ENCODE results near the gene SAFB.

SAFB gene

DNA sequence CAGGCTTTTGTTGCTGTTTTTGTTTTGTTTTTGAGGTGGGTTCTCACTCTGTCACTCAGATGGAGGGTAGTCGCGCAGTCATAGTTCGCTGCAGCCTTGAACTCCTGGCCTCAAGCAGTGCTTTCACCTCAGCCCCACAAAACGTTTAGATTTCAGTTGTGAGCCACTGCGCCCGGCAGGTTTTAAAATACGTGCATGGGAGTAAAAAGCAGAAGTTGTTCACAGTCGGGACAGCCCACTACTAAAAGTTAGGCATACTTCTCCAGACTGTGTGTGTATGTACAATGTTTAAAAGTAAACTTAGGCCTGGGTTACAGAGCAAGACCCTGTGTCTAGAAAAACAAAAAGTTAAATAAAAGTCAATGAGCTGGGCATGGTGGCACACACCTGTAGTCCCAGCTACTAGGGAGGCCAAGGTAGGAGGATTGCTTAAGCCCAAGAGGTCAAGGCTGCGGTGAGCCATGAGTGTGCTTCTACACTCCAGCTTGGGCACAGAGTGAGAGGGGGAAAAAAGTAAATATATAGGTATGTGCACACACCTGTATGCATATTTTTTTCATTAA is 6.1 kb downstream of the SAFB start:
- no peak for DNase-seq

DNA sequence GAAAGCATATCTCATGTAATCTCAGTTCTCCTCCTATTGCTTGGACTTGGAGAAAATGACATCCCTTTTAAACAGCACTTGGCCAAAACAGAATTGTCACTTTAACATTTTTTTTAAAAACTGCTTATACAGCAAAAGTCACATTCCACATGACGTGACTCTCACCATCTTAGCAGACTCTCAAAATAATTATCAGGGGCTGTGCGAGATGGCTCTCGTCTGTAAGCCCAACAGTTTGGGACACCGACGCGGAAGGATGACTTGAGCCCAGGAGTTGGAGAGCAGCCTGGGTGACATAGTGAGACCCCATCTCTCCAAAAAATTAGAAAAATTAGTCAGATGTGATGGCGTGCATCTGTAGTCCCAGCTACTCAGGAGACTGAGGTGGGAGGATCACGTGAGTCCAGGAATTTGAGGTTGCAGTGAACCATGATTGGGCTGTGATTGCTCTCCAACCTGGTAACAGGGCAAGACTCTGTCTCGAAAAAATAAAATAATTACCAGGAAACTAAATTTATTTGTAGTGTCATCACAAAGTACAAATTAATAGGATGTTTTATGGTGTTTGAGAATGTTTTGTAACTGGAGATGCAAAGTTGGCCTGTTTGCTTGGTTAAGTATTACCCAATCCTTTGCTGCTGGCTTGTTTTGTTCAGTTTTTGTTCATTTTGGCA is 8.8 kb downstream of the SAFB start:
- DNase-seq: no peak

DNA sequence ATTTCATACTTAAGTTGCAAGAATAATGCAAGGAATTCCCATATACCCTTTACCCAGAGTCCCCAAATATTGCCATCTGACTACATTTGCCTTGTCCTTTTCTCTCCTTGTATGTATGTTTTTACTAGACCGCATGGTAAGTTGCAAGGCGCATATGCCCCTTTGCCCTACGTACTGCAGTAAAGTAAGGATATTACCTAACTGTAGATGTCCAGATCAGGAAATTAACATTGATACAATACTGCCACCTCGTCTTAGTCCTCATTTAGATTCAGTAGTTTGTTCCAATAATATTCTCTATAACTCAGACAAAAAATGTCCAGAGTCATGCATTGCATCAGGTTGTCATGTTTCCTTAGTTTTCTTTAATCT is 9.3 kb downstream of the SAFB start:
- no peak for DNase-seq

DNA sequence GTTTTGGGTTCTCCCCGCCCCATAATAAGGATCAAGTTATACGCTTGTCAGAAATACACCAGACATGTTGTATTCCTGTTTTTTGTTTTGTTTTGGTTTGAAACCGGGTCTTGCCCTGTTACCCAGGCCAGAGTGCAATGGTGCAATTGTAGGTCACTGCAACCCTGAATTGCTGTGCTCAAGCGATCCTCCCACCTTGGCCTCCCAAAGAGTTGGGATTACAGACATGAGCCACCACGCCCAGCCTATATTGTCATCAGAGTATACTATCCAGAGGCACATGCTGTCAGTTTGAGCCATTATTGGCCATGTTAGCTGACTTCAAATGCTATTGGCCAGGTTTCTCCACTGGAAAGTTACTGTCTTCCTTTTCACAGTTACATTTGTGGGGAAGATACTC is 9.8 kb downstream of the SAFB start:
- DNase-seq: no peak

DNA sequence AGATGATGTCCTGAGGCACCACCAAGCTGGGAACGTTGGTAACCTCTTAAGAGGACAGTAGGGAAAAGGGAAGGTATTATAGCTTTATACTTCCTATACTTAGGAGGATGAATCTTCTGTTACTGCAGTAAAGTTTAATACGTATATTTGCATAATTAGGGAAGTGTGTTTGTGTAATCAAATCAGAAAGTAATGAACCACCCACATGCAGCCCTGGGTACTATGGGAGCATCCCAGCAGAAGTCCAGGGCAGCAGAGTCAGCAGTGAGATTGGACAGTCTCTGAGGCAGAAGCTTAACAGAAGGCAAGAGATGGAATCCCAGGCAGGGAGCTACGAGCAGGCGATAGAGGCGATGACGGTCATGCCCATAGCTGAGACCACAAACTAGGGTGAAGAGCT is 12.5 kb downstream of the SAFB start:
- no peak for DNase-seq

DNA sequence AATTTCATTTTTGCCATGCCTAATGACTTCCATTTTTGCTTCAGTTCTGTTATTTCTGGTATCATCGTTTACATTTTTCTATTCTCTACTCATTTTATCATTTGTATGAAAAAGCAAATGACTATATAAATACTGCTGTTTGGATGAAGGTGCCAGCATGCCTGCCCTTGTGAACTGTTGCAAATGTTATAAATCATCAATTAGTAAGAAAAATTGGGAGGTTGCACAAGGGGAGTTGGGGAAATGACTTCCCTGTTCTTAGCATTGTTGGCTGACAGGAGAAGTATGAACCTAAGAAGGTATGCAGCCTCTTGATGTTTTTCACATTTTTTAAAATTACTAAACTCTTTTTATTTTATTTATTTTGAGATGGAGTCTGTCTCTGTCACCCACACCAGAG is 15.1 kb downstream of the SAFB start:
- DNase-seq: no peak

DNA sequence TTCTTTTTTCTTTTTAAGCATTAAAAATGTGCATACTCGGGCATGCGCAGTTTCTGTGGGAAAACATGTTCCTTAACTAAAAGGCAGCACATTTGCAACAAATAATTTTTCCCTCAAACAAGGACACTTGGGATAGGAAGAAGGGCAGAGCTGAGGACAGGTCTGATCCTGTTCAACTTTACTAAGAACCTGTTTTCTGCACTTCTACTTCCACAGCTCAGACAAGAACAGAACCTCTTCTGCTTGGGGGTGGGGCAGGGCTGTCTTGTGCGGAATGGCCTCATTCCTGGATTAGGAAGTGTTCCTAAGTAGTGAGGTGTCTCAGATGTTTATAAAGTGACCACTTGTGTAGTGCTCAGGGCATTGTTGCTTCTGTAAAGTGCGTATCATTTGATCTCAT is 18.3 kb downstream of the SAFB start:
- no peak for DNase-seq

DNA sequence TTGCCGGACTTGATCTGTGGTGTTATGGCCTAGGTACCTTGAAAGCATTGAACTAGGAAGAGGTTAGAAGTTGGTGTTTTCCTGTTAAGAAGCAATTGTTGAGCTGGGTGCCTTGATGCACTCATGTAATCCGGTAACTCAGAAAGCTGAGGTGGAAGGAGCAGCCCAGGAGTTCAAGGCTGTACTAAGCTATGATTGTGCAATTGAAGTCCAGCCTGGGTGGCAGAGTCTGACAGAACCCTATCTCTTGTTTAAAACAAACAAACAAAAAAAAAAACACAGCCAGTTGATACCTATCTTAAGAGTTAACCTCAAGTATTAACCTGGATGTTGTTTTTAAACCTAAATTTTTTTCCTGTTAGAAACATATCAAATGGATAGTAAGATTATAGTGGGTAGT is 19.3 kb downstream of the SAFB start:
- DNase-seq: no peak

DNA sequence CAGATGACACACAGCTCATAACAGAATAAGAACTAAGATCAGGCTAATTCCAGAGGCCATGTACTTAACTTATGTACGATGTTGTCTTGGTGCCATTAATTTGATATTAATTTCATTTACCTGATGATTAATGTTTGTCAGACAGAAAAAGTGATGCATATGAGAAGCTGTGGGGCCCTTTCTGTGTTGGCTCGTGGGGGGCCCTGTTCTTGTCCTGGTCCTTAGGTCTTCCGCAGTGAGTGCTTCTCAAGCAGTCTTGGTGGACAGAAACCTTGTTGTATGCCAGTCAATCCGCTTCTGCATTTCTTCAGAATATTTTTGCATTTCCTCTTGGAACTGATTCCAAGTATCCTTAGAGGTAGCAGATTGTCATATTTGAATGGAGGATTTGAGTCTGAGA is 20.2 kb downstream of the SAFB start:
- DNase-seq: no peak

DNA sequence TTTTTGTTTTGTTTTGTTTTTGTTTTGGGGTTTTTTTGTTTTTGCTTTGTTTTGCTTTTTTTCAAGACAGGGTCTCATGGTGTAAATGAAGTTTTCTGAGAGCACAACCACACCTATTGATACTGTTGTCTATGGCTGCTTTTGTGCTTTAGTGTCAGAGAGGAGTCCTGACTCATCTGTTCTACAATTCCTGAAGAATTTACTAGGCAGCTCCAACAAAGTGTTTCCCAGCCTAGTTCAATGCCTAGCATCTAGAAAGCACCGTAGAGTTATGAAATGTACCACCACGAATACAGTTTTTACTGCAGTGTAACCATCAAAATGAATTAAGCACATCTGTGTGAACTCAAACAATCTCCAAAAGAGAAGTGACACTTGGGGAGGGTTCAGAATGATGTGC is 21.2 kb downstream of the SAFB start:
- DNase-seq: no peak

DNA sequence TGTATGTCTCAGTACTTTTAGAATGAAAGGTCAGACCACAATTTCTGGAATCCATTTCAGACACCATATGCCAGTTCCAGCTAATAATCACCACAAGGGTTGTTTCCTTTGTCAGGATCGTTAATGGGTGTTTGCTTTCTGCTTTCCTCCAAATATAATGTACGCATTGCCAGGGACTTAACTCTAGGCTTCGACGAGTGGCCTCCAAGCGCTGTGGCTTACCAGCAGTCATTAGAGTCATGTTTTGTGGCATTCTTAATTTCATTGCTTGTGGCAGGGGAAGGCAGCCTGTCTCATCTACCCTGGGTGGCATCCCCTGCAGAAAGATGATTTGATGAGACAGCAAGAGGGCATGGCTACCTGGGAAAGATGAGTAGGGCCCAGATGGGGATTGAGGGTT is 22.5 kb downstream of the SAFB start:
- no peak for DNase-seq

DNA sequence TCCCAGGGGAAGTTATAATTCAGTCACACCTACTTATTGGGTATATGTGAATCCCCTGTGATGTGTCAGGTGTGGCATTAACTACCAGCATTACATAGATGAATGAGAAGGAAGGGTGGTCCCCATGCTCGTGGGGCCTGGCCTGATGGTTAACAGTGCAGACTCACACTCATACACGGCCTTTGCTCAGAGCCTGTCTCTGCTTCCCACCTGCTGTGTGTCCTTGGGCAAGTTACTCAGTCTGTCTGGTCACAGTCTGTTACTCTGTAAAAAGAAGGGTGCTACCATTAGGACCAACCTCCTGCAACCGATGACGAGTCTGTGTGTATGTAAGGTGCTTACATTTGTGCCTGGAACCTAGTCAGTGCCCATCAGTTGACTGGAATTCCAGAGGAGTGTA is 23.8 kb downstream of the SAFB start:
- DNase-seq: no peak

DNA sequence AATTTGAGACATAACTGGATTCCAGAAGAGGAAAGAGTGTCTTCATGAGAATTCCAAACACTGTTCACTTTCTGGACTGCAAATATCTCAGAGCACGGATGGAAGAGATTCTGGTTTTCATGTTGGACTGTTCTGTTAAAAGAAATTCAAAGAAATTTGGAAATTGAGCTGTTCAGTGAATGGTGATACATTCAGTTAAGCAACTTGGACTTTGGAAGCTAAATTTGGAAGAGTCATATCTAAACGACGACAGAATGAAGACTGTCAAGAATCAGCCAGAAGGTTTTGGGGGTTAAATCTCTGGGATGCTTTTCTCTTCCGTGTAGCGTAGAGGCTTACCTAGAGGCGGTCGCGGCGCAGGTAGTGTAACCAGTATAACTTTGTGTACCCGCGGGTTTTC is 25.6 kb downstream of the SAFB start:
- DNase-seq: no peak

DNA sequence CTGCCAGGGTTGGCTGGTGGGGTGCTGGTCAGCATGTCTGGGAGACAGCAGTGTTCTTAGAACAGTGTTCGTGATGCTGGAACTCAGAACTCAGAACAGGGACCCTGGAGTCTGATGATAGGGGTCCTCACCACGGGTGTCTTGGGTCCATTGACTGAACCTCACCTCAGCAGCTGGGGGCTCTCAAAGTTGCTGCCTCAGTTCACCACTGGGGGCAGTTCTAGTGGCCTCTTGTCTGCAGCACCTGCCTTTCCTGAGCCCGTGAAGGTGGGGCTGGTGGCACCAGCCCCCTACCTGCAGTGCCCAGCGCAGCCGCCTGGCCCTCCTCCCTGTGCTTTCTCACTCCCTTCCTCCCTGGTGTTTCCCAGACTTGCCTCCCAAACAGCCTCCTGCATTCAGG is 28.5 kb downstream of the SAFB start:
- no peak for DNase-seq

DNA sequence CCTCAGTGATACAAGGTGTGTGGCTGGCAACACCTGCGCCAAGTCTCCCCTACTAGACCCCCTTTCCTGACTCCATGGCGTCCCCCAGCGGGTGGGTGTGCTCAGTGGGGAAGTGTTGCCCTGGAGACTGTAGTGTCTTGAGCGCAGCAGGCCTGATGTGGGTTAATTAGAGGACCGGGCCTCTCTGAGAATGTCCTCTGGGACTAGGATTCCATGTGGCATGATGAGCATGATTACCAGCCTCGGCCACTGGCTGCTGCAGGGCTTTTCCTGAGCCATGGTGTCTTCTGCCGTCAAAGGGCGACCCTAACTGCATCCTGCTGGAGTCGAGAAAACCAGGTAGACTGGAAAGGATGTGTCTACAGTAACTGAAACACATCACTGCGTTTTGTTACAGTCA is 29.4 kb downstream of the SAFB start:
- DNase-seq: no peak

DNA sequence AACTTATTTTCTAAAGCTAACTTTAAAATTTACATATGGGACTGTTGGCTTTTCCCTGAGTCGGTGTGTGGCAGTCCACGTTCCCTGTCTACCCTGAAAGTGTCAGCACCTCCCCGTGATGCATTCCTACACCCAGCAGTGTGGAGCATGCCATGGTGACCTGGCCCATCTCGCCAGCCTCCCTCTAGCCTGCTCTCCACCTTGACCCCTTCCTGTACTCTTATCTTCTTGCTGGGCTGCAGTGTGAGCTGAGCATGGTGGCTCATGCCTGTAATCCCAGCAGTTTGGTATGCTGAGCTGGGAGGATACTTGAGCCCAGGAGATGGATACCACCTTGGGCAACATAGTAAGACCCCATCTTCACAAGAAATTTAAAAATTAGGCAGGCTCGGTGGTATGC is 32.0 kb downstream of the SAFB start:
- DNase-seq: no peak

DNA sequence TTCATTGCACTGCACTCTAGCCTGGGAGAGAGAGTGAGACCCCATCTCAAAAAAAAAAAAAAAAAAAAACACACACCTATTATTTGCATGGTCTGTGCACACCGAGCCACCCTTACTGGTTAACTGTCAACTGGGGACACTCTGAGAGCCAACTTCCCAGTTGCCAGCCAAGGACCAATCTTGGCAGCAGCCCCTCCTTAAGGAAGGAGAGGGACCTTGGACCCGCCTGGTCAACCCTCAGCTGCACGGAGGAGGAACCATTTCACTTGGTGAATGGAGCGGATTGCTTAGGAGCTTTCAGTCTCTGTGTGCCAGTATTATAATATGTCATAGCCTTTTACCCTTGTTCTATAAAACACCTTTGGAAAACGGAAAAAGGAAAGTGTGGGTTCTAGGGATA is 32.5 kb downstream of the SAFB start:
- DNase-seq: no peak

DNA sequence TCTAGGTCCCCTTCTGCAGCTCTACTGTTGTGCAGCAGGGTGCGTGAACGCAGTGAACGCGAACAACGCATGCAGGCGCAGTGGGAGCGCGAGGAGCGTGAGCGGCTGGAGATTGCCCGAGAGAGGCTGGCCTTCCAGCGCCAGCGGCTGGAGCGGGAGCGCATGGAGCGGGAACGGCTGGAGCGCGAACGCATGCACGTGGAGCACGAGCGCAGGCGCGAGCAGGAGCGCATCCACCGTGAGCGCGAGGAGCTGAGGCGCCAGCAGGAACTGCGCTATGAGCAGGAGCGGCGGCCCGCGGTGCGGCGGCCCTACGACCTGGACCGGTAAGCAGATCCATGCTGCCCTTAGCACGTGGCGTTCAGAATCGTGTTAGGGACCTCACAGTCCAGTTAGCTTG is 38.6 kb downstream of the SAFB start:
- no peak for DNase-seq

DNA sequence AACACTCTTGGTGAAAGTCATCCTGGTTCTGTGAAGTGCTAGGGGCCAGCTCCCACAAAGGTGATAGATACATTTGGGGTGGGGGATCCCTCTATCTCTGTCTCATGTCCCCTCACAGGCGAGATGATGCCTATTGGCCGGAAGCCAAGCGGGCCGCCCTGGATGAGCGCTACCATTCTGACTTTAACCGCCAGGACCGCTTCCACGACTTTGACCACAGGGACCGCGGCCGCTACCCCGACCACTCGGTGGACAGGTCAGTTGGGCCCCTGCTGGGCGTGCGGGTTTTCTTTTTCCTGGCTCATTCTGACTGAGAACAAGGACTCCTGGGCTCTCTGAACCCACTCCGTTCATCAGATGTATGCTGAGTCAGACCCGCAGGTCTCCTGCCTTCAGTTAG is 41.0 kb downstream of the SAFB start:
- no peak for DNase-seq

DNA sequence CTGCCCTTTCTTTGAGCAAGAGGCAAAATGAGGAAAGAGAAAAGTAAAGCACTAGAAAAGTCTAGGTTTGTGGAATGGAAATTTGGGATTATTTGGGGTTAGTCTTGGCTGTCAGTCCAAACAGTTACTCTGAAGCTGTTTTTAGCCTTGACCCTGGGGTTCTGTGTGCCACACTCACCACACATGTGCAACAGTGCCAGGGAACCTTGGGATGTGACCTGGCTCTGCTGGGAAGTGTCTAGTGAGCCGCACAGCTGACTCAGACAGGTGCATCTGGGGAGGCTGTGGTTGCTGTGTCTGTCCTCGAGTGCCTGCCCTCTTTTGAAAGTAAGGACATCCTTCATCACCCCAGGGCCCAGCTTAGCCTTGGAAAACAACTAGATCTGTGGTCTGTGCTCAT is 41.6 kb downstream of the SAFB start:
- no peak for DNase-seq

DNA sequence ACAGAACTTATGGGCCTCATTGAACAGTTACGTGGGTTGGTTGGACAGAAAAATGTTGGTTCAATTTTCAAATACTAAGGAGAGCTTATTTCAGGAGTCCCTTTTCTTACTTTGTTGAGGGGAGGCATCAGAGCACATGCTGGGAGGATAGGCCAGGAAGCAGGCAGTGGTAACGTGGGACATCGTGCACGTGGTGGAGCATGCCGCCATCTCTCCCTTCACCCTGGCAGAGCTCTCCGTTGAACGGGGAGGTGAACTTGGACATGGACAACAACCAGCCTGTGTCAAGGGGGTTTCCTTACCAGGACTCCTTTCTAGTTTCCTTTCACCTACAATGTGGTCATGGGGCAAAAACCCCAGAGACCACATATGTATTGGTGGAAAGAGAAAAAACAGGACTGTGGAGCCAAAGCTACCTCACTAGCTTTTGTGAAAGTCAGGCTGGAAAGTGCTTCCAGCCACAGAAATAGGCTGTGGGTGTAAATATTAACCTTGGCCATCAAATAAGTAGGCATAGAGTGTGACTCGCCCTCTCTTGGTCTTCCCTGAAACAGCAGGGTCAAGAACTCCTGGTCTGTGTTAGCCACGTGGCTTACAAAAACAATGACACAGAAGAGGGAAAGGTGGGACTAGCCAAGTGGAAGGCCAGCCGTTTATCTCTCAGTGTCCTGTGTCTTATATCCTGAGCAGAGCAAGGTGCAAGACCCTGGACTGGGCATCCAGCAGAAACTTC is 43.1 kb downstream of the SAFB start:
- DNase-seq: no peak

DNA sequence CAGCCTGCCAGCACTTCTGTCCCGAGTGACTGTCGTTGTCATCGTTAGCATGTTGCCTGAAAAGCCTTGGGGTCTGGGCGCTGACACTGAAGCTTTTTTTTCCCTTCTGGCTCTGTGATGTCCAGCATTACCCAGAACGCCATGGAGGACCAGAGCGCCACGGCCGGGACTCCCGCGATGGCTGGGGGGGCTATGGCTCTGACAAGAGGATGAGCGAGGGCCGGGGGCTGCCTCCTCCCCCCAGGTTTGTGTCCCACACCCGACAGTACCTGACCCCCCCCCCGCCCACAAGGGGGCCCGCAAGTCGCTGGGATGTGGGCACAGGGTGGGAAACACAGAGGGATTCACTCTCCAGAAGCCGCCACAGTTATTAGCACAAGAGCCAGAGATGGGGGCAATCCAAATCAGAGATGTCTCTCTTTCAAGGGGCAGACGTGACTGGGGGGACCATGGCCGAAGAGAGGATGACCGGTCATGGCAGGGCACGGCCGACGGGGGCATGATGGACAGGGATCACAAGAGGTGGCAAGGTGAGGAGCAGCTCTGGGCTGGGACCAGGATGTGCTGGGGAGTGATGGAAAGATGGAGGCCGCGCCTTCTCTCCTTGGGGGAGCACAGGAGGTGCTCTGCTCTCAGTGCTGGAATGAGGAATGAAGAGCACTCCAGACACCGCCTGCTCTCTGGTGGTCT is 44.2 kb downstream of the SAFB start:
- DNase-seq: no peak

DNA sequence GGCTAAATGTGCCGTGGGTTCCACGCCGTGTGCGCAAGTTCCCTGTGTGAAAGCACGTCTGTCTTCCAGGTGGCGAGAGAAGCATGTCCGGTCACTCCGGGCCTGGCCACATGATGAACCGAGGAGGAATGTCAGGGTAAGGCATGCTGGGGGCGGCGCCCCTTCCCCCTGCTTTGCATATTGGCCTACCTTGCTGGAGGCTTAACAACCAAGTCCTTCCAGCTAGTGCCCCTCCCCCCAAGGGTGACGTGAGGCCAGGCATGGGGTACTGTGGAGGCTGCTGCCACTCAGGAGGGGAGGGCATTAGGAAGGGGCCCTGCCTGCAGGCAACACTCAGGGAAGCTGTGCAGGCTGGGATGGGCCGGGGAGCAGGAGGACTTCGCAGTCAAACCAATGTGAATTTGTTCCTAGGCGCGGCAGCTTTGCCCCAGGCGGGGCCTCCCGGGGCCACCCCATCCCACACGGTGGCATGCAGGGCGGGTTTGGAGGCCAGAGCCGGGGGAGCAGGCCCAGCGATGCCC is 44.9 kb downstream of the SAFB start:
- no peak for DNase-seq

DNA sequence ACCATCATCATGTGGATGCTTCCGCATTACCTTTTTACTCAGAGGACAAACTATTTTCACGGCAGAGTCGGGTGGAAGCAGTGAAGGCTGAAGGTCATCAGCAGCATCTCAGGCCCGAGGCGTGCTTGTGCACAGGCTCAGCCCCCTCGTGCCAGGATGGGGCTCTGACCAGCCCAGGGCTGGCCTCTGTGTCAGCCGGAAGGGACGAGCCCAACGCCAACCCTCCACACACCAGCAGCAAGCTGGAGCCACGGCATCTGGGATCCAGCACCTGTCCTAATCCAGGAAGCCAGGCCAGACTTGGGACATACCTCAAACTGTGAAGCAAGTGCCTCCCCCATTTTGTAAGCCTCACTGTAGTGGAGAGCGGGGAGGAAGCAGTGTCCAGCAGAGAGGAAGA is 46.3 kb downstream of the SAFB start:
- no peak for DNase-seq
